PFSK-1 (cell line): ENCODE measurements around the gene SPINK5.

Source experiments
- FOXP2 ChIP-seq: optimal IDR thresholded peaks from 2 replicates; pipeline ENCODE3; 2011; ENCODE audit warnings: borderline replicate concordance, control low read depth, inconsistent platforms; ENCODE audit not compliant: insufficient read depth; ENCODE audit errors: extremely low read length, extremely low read depth
- POLR2AphosphoS5 ChIP-seq: IDR thresholded peaks from 2 replicates; pipeline ENCODE4 v1.6.1; 2012; ENCODE audit warnings: low read depth, mild to moderate bottlenecking, control low read depth, low read length, moderate library complexity
- REST ChIP-seq, 2 experiments: IDR thresholded peaks; 2 replicates each; pipeline versions ENCODE4 v1.6.1 to v1.8.0; 2011 to 2012; ENCODE audit warnings: low read depth in 2 of 2, low read length in 2 of 2, control low read depth in 1 of 2, inconsistent platforms in 1 of 2, mild to moderate bottlenecking in 1 of 2, moderate library complexity in 1 of 2; ENCODE audit not compliant: insufficient read depth in 1 of 2
- SIN3A ChIP-seq: IDR thresholded peaks from 2 replicates; pipeline ENCODE4 v1.6.1; 2012; ENCODE audit warnings: mild to moderate bottlenecking, low read length, moderate library complexity, borderline replicate concordance; ENCODE audit not compliant: insufficient read depth
- TAF1 ChIP-seq: IDR thresholded peaks from 2 replicates; pipeline ENCODE4 v1.6.1; 2012; ENCODE audit warnings: low read length, control low read depth, borderline replicate concordance; ENCODE audit not compliant: insufficient read depth

DNA sequence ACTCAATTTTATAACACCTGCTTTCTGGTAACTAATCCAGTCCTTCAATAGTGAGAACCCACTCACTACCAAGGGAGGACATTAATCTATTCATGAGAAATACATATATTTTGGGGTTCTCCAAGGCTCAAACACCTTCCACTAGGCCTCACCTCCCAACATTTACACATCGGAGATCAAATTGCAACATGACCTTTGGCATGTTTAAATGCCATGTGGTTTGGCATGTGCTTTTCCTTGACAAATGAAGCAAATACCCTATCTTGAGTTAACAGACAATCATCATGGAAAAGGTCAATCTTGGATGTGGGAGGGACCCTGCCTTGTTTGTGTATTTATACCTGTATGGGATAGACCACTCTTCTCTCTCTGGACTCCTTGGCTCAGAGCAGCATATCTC lies 82.7 kb downstream of the SPINK5 start:
- no peak for TF ChIP-seq REST (IDR thresholded peaks at IDR 0.05; ENCODE audit: insufficient read depth in 1 of 2, low read depth in 2 of 2, low read length in 2 of 2)
- no peak for TF ChIP-seq SIN3A
- TF ChIP-seq POLR2AphosphoS5: no peak
- TF ChIP-seq TAF1: no peak
- TF ChIP-seq FOXP2: no peak
